GM12873 (cell line): ENCODE results near the gene PLEKHG4B.

Experiments used
- TF ChIP-seq, protein P1 (sequence below): IDR thresholded peaks from 2 replicates; pipeline ENCODE4 v1.5.1; 2012; ENCODE audit warnings: low read depth, mild to moderate bottlenecking, moderate library complexity, low read length, control low read depth; ENCODE audit not compliant: insufficient read depth; ENCODE audit errors: missing control alignments

Gene PLEKHG4B

DNA sequence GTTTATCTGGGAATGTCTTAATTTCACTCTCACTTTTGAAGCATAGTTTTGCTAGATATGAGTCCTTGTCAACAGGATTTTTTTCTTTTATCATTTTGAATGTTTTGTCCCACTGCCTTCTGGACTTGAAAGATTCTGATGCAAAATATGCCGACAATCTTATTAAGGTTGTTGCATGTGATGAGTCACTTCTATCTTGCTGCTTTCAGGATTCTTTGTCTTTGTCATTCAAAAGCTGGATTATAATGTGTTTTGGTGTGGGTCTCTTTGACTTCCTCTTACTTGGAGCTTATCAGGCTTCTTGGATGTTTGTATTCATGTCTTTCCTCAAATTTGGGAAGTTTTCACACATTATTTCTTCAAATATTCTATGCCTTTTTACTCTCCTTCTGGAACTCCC lies 33.8 kb downstream of the PLEKHG4B start:
- TF ChIP-seq, protein P1, sequence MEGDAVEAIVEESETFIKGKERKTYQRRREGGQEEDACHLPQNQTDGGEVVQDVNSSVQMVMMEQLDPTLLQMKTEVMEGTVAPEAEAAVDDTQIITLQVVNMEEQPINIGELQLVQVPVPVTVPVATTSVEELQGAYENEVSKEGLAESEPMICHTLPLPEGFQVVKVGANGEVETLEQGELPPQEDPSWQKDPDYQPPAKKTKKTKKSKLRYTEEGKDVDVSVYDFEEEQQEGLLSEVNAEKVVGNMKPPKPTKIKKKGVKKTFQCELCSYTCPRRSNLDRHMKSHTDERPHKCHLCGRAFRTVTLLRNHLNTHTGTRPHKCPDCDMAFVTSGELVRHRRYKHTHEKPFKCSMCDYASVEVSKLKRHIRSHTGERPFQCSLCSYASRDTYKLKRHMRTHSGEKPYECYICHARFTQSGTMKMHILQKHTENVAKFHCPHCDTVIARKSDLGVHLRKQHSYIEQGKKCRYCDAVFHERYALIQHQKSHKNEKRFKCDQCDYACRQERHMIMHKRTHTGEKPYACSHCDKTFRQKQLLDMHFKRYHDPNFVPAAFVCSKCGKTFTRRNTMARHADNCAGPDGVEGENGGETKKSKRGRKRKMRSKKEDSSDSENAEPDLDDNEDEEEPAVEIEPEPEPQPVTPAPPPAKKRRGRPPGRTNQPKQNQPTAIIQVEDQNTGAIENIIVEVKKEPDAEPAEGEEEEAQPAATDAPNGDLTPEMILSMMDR = no peak

DNA sequence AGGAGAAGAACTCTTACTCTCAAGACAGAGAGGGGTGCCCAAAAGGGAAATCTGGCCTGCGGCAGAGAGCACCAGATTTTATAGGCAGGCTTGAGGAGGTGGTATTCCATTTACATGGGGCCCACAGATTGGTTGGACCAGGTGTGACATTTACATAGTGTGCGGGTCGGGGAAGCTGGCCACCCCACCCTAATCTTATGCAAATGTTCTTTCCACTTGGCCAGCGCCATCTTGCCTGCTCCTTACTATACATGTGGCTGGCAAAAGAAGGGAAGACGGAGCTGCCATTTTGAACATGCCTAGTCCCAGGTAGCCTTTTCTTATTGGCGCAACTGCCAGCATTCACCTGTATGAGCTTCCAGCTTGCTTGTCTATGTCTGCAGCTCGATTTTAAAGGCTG lies 34.8 kb downstream of the PLEKHG4B start:
- TF ChIP-seq, protein P1 = no peak

DNA sequence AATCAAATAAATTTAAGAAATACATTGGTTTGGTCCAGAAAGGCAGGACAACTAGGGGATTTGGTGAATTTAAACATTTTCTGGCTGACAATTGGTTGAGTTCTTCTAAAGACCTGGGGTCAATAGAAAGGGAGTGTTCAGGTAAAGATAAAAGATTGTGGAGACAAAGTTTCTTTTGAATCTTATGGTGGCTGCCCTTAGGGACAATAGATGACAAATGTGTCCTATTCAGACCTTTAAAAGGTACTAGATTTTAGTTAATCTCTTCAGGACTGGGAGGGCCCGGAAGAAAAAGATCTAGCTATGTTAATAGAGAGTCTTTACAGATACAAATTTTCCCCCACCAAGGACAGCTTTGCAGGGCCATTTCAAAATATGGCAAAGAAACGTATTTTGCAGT lies 35.9 kb downstream of the PLEKHG4B start:
- TF ChIP-seq, protein P1 = no peak

DNA sequence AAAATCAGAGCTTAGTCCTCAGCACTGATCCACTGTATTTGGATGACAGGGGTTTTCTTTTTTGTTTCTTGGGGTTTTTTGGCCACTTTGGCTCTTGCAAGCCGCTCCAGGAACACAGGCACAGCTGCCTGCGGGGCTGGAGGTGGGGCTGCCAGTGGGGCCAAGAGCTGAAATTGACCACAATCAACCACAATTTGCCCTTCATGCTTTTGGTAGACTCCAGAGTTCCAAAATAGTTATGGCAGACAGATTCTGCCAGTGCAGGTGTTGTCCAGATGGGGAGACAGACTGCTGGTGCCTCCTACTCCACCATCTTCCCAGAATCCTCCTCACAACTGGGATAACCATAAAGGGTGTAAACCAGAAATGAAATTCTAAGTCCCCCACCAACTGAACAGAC lies 36.5 kb downstream of the PLEKHG4B start:
- TF ChIP-seq, protein P1 = no peak

DNA sequence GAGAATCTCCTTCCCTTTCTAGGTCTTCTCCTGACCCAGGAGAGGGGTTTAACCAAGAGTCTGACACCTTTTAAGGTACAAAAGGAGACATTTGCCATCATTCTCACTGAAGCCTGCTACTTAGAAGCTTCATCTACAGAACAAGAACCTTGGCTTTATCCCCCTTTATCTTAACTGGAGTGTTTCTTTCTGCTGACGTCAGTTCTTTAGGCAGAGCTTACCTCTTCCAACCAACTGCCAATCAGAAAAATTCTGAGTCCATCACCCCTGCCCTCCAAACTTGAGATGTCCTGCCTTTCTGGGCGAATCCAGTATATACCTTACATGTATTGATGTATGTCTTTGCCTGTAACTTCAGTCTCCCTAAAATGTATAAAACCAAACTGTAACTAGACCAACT lies 37.2 kb downstream of the PLEKHG4B start:
- TF ChIP-seq, protein P1 = no peak

DNA sequence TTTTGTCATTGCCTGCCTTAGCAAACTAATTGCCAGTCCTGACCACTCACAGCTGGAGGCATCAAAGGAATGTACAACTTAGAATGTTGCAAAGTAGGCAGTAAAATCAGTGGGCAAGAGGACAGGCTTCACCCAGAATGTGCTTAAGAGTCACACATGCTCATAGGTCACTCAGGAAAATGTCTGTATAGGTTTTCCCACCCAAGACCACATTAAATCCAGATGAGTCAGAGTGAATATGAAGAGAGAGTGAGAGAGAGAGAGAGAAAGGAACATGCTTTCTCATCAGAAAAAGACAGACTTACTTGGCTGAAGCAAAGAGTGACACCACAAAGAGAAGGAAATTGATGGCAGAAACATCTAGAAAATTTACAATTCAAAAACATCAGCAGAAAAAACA lies 37.9 kb downstream of the PLEKHG4B start:
- TF ChIP-seq, protein P1 = no peak

DNA sequence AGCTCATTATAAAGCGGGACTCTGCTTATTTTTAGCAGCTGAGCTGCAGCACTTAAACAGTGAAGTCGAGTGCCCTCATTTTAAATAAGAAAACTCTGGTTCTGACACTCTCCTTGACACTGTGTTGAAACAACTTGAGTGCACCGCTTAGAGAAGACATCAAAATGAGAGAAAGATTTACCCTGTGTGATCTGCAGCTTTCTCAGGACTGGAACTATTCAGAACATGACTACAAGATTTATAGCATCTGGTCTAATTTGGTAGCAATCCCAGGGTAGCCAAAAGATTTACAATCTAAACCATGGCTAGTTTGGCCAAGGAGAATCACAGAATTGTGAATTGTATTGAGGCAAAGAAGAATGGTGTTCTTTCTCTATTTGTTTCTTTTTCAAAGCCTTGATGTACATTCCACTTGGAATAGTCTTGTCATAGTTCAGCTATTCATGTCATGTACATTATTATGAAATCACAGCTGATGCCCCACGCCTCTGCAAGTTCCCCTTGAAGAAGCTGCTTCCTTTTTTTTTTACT lies 38.7 kb downstream of the PLEKHG4B start:
- TF ChIP-seq, protein P1 = no peak
